HG02840 (cell line): ENCODE data around the gene ANKRD33B.
A peak's percentile ranks its signal among the peaks of the same experiment; 100 is the strongest.

ENCODE experiments used
- ATAC-seq: cut with Tn5 transposase; IDR thresholded peaks from one replicate; pipeline ENCODE4 v1.9.1; 2021; ENCODE audit warnings: mild to moderate bottlenecking, moderate library complexity, moderate number of reproducible peaks; ENCODE audit not compliant: unreplicated experiment, low FRiP score

Gene ANKRD33B

DNA sequence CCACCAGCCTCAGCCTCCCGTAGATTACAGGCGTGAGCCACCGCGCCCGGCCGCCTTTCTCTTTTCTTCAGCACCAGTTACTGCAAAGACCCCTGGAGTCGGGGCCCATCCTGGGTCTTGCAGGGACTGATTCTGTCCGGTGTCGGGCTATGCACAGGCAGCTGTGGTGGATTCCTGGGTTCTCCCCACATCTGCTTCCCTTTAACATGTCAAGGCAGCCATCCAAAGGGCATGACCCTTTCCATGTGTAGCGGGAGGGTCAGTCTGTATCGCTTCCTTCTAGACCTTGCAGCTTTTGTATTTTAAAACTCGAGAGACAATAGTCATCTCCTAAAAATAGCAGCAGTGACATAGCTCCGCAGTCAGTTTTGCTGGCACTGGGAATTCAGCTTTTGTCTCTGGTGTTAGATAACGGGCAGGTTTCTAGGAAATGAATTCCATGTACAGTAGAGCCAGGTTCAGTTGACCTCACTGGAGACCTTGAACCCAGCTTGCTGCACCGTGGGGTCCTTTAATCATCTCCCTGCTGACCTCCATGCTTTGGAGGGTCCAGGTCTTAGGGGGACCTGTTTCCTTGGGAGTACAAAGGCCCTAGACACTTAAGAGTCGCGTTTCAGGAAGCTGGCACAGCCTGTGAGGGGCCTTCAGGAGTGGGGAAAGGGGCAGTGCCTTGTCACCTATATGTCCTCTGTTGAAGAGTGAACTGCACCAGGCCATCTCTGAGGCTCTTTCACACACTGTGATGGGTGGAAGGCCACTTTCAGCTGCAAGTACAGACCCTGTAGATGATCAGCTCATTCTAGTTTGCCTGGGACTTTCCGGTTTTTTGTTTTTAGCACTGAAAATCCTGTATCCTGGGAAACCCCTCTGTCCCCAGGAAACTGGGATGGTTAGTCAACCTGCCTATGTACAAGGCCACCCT, 13.8 kb downstream of the ANKRD33B start:
- ATAC-seq = peak; percentile 45

DNA sequence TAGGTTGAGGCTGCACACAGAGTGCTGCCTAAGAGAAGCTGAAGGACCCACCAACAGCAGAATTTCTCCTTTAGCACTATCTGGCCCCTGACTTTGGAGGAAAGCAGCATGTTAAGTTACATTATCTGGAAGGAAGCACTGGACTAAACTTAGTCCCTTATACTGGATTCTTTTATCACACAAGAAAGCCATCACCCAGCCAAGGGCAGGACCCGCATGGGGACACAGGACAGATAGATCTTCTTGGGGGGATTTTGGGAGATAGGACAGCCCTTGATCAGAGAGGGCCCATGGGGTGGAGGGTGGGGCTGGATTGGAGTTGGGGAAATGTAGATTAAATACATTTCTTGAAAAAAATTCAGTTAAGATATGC, 14.4 kb downstream of the ANKRD33B start:
- no peak for ATAC-seq

DNA sequence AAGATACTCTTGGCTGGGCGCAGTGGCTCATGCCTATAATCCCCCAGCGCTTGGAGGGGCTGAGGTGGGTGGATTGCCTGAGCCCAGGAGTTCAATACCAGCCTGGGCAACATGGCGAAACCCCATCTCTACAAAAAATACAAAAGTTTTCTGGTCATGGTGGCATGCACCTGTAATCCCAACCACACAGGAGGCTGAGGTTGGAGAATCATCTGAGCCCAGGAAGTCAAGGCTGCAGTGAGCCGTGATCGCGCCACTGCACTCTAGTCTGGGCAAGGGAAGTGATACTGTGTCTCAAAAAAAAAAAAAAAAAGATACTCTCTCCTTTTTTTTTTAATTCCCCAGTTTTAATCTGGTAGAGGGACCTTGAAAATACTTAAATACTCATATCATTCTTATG, 15.0 kb downstream of the ANKRD33B start:
- no peak for ATAC-seq

DNA sequence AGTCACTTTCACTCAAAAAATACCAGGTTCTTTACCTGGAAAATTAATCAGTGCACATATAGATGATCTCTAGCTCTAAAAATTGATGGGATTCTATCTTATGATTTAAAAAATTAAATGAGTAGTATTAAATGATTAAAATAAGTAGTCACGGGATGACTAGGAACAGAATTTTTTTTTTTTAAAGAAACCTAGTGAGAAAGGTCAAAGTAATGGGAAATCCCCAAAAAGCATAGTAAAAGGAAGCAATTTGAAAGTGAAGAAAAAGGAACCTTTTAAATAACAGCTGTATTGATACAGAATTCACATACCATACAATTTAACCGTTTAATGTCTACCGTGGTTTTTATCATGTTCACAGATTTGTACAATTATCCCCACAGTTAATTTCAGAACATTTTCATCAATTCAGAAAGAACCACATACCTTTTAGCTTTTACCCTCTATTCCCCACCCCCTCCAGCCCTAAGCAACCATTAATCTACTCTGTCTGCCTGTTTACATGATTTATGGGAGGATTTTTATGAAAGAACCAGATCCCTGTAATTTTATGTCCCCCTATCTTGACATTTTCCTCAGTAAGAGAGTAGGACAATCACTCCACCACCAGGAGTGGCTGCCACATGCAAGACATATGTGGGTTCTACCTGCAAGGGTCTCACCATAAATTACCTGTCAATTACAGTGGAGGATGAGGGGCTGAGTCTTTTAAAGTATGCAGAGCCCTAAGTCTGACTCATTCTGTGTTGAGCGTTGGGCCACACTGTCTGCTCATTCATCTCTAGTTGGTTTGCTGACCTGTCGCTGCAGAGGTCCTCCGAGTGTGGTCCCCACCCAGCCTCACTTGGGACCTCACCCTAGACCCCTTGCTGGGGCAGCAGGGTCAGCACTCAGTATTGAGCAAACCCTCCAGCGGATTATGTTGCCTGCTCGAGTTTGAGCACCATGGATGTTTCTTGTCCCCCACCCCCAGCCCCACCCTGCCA, 16.0 kb downstream of the ANKRD33B start:
- peak; percentile 40 for ATAC-seq

DNA sequence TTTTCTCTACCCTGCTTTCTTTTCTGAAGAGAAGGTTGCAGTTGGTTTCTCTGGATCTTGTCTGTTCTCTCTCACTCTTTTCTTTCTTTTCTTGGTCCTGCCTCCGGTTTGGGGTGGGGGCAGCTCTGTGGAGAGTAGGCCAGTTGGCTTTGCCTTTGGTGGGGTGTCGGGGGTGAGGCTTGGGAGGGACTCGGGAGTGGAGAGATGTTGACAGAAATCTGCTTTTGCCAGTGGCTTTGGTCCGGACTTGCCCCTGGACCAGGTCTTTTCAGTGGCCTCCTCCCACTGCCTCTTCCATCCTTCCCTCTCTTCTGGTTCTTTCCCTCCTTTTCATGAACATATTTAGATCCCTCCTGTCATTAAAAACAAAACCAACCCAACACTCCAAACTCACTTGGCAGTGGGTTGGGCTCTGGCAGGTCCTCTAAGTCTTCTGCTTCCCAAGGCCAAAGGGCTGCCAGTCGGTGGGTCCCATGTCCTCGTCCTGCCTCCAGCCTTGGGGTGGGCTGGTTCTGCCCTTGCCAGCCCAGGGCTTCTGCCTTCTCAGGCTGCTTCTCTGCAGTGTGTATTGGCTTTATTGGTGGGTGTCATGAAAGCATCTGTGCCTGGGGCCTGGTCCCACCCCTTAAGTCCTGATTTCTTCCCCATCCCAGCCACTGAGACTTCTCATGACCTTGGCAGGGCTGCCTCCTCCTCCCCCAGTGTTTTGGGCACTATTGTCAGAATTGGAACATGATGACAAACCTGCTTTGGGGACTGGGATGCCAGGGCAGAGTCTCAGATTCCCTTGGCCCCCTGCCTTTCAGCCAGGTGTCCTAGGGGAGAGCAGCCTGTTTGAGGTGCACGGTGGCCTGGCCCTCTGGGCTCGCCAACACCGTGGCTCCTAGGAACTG, 16.9 kb downstream of the ANKRD33B start:
- ATAC-seq = no peak

DNA sequence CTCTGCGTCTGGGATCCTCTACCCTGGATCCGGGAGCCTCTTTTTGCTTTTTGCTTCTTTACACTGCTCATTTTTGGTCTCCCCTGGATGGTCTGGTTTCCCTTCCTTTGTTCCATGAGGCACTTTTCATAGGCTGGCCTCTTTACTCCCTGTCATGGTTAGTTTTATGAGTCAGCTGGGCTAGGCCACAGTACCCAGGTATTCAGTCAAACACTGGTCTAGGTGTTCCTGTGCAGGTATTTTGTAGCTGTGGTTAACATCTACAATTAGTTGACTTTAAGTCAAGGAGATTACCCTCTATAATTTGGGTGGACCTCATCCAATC, 17.5 kb downstream of the ANKRD33B start:
- ATAC-seq = no peak

DNA sequence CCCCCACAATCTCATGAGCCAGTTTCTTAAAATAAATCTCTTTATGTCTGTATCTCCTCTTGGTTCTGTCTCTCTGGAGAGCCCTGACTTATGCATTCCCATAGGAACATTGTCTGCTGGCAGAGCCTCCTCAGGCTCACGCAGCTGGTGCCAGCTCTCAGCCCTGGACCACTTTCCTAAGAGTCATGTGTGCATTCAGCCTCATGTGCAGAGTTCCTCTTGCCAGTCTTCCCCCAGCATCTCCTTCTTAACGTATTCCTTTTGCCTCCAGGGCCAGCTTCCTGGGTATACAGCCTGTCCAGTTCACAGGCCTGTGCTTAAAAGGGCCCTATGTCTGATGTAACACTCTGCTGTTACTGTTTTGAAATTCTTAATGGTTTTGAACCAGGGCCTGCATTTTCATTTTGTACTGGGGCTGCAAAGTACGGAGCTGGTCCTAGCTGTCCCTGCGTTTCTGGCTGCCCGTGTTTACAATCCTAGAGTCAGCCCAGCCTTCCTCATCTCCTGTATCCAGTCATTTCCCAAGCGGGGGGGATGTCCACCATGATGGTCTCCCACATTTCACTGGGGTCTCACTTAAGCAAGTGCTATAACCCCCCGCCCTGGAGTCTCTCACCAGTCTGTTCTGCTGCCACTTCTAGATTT, 18.1 kb downstream of the ANKRD33B start:
- no peak for ATAC-seq

DNA sequence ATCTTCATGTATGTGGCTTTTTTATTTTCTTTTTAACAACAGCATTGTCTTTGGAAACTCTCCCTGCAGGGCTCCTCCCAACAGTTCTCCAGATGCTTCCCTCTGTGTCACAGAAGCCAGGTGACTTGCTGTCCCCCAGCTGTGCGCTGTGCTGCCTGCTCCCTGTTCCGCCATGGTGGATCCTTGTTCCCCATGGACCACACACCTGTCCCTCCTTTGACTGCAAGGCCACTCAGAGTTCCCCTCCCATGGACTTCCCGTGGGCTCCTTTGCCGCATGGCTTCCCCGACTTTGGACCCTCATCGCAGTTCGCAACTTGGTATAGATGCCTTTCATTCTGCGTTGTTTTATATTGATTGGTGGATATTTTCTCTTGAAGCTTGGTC, 18.6 kb downstream of the ANKRD33B start:
- ATAC-seq = no peak

DNA sequence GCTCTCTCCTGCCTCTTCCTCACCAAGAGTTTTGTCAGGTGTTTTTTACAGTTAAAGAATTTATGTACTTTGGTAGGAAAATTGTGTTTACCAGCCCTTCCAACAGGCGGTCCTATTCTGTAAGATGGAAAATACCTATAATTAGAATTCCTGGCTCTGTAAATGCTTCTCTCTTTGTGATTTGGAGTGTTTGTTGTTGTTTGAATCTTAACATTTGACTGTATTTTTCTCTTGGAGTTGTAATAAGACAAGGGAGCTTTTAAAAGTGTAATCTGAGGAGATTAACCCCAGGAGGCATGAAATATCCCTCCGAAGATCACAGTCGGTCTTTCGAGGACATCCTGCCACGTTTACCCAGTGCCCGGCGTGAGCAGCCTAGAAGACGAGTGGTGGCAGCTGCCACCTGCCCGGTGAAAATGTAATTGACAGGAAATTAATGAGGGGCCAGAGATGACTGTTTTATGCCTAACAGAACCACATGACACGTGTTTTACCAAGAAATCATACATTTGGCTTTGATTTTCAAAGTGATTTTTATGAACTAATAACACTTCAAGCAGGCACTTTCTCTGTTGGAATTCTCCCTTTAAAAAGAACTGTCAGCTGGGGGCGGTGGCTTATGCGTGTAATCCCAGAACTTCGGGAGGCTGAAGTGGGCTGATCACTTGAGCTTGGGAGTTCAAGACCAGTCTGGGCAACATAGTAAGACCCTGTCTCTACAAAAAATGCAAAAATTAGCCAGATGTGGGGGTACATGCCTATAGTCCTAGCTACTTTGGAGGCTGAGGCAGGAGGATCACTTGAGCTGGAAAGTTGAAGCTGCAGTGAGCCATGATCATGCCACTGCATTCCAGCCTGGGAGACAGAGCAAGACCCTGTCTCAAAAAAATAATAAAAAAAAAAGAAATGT, 20.0 kb downstream of the ANKRD33B start:
- ATAC-seq = no peak

DNA sequence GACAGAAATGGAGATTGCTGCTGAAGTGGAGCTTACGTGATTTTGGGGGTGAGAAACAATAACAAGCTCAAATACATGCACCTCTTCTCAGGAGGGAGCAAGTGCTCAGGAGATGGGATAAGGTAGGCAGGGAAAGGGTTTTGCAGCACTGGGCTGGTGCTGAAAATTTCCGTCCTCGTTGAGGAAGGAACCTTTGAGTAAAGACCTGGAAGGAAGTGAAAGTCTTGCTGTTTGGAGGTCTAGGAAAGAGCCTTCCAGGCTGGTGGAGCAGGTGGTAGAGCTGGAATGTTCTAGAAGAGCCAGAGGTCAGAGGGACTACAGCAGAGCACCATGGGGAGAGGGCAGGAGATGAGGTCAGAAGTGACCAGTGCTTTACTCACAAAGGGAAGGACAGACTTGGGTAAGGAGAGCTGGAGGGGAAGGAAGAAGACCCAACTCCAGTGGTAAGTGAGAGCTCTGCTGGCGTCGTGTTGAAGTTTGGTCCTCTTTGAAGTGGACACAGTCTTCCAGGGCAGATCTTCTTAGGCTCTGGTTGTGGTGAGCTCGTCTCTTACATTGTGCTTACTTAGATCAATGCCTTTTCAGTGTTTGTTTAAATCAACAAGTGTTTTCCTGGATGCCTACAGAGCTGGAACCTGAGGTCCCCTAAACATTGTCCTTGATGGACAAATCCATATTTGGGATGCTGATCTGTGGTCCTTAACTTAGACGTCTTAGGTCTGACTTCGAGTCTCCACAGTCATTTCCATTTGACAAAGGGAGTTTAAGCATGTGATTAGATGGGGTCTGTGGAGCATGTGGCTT, 21.0 kb downstream of the ANKRD33B start:
- ATAC-seq = no peak

DNA sequence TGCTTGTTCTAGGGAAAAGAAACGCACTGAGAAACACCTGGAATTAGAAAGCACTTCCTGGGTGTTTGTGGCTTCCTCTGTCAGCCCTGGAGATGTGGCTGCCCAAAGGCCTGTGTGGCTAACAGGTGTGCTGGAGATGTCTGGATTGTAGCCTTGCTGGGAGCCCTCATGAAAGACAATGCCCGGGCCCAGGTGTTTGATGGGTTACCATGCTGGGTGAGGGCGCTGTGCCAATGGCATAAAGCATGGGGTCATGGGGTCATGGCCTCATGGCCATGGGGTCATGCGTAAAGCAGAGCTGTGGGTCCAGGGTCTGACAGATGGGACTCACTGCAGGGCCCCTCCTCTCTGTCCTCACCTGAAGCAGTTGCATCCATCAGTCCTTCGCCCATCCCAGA, 21.6 kb downstream of the ANKRD33B start:
- ATAC-seq = no peak

DNA sequence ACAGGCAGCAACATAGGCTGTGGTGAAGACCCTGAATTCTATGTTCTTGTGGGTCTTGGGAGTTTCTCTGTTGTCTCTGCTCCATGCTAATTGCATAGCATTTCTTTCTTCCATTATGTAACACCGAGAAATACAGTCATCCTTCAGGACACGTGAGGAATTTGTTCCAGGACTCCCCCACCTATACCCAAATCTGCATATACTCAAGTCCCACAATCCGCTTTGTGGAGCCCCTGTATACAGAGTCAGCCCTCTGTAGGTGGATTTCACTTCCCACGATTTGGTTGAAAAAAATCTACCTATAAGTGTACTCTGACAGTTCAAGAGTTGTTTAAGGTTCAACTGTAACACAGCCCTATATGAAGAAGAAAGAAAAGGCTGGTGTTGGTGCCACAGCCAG, 22.1 kb downstream of the ANKRD33B start:
- no peak for ATAC-seq

DNA sequence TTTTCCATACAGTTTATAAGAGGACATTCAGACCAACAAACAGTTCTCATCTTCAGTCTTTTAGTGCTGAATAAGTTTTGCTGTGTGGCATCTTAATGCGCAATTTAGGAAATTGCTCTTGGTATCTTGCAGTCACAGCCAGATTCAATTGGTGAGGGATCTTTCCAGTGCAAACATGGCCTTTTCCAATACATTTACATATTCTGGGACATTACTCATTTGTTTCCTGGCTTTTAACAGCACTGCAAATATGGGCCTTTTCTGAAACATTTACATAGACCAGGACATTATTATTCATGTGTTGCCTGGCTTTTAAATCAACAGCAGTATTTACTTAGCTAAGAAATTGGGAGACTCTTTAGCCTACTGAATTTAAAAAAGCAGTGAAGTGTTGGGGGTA, 22.7 kb downstream of the ANKRD33B start:
- ATAC-seq = no peak

DNA sequence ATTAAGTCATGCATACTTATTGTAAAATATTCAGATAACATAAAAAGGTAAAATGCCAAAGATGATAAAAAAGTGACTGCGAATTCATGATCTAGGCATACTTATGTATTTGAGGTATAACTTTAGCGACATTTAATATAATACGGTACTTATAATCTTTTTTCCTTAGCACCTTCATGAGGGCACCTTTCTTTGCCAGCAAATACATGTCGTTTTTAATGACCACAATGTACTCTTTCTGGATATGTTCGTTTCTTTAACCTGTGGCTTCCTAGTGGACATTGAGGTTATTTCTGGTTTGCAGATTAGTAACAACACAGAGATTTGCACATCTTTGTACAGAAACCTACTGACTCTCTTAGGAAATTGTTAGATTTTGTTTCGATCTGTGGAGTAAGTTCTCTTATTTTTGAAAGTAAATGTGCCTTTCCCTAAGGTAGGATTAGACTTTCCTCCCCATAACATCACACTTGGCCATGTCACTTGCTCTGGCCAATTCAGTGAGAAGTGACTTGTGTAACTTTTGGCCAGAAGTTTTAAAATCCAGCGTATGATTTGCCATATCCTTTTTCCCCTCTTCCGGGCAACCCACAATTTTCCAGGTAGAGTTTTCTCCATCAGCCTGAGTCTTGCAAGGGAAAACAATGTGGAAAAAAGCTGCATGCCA, 24.4 kb downstream of the ANKRD33B start:
- ATAC-seq = no peak

DNA sequence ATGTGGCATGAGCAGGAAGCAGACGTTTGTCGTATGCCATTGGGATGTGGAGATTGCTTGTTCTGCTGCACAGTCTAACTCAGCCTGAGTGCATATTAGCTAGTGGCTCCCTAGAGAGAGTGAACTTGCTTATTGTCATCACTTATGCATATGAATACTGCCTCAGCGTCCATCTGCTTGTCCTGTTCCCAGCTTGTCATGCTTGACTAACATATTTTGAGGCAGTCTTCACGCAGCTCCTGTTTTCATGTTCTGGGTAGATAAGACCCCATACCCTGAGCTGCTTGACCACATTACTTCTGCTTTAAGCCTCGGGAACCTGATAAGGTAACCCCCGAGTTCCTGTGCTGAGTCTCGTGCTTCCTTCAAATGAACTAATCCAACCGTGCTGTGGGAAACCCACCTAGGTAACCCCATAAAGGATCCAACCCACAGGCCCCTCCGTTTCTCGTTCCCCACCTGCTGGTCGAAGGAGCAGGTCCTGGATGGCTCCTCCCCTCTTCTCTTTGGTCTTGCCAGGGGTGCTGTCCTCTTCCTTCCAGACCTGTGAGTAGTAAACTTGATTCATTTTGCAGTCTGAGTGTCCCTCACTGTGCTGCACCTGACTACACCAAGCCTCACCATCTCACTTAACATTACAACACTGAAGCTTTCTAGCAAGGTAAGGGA, 25.0 kb downstream of the ANKRD33B start:
- ATAC-seq = no peak

DNA sequence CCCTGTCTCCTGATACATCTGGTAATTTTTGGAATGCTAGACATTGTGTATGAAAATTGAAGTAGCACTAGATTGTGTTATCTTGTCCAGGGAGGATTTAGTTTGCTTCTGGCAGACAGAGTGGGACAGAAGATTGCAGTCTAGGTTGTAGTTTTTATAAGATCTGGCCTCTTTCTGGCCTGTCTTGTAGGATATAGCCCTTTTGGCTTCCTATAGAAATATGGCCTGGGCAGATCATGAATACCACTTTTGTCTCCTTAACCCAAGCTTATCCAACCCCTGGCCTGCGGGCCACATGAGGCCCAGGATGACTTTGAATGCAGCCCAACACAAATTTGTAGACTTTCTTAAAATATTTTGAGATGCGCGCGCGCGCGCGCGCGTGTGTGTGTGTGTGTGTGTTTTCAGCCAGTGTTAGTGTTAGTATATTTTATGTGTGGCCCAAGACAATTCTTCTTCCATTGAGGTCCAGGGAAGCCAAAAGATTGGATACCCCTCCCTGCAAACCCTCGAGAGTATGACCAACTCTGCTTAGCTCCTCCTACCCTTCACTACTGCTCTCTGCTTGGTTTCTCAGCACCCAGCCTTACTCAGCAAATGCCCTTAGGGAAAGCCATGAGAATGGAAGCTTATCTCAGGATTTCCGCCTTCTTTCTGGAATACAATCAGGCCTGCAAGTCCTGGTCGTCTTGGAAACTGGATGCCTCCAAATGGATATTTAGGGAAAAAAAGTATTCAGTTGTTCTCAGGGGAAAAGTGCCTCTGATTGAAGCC, 26.5 kb downstream of the ANKRD33B start:
- ATAC-seq = no peak
